DOHH2 (cell line): ENCODE measurements around the gene SOCS2.

ENCODE experiments used
- CTCF ChIP-seq: fragments of 200-600 bp; sonication (generic); IDR thresholded peaks from one replicate; pipeline ENCODE4 v1.5.1; 2014; ENCODE audit warnings: antibody characterized with exemption, mild to moderate bottlenecking, low read depth, low read length; ENCODE audit not compliant: poor library complexity, severe bottlenecking
- EZH2phosphoT487 ChIP-seq: fragments of 200-600 bp; sonication (generic); IDR thresholded peaks from 2 replicates; pipeline ENCODE4 v1.6.1; 2017; ENCODE audit warnings: borderline replicate concordance, mild to moderate bottlenecking, antibody characterized with exemption, low read length, moderate library complexity, mixed read lengths

- TF ChIP-seq CTCF (no peak), EZH2phosphoT487 (no peak)
Measured at GRCh38 chr12:93597608-93598007, 25.1 kb downstream of the SOCS2 start.
